HG03159 (cell line): Measurements from ENCODE around the gene TBC1D24.
"Not testable (repeated sequence)": the region's sequence is repeated elsewhere in the genome, so short reads cannot be mapped to it uniquely, and the experiment has no call there.

Experiments used
- ATAC-seq: cut with Tn5 transposase; IDR thresholded peaks from one replicate; pipeline ENCODE4 v1.9.1; 2021; ENCODE audit warnings: mild to moderate bottlenecking, moderate library complexity; ENCODE audit not compliant: unreplicated experiment

Gene TBC1D24

DNA sequence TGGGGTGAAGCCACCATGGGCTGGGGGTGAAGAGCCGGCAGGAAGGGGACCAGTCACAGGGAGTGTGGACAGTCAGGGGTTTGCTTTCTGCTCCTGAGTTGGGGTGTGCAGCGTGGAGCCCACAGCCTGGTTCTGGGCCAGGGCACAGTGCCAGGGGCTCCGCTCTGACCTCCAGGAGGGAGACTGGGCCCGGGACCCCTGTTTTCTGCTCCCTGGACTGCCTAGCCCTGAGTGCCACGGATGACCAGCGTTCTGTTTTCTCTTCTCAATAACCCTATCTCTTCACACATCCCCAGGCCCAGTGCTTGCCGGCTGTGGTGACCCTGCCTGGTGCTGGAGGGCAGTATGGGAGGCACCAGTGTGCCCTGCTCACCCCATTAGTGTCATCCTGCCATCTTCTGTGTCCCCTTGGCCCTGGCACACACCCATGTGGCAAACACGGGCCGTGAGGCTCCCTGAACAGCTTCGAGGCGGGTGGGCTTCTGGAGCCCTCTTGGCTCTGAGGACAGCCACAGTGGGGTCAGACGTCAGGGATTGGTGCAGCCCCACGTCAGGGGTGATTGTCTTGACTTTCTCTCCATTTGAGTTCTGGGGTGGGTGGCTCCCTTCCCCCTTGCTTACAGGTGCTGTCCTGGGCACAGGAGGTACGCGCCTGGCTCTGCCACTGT lies 55.2 kb downstream of the TBC1D24 start:
- ATAC-seq = no peak

DNA sequence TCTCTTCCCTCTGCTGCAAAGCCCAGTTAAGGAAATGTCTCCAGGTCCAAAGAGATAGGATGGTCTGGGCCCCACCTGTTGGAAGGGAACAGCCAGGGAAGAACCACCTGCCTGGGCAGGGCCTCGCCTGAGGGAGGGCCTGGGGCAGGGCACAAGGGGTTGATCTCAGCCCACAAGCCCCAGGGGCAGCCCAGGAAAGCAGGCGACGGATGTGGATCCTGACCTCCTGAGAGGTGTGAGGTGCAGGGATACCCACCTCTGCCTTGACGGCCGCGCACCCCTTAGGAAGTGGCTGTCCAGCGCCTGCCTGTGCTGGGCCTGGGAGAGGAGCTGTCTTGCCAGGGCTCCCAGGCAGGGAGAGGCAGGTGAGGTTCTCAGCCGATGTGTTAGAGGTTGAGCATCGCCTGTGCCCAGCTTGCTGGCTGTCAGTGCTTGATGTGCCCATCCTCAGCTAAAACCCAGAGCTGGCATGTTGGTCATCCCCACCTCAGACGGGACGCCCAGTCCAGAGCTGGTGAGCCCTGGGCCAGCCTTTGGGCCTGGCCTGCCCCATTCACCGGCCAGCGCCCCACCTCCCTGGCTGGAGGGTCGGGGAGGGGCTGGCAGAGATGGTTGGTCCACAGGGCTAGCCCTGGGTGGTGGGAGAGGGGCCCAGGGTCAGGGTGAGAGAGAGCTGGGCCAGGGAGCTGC lies 55.8 kb downstream of the TBC1D24 start:
- ATAC-seq = no peak

DNA sequence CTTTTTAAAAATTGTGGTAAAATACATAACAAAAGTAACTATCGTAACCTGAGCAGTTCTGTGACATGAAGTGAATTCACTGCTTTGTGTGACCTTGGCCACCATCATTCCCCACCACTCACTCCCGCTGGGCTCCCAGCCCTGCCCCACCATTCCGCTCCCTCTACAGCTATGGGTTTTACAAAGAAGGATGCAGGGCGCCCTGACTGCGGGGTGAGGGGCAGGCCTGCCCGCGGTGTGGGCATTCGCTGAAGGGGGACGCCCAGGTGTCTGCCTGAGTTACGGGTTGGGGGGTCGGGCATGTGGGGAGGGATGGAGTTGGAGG lies 56.4 kb downstream of the TBC1D24 start, which contains the start of gene CEMP1:
CEMP1 (minus strand) TSS at position 38 of the 325 bp plus-strand sequence. CDS start 335 bp downstream, outside the sequence.
- peak; percentile 2 for ATAC-seq

DNA sequence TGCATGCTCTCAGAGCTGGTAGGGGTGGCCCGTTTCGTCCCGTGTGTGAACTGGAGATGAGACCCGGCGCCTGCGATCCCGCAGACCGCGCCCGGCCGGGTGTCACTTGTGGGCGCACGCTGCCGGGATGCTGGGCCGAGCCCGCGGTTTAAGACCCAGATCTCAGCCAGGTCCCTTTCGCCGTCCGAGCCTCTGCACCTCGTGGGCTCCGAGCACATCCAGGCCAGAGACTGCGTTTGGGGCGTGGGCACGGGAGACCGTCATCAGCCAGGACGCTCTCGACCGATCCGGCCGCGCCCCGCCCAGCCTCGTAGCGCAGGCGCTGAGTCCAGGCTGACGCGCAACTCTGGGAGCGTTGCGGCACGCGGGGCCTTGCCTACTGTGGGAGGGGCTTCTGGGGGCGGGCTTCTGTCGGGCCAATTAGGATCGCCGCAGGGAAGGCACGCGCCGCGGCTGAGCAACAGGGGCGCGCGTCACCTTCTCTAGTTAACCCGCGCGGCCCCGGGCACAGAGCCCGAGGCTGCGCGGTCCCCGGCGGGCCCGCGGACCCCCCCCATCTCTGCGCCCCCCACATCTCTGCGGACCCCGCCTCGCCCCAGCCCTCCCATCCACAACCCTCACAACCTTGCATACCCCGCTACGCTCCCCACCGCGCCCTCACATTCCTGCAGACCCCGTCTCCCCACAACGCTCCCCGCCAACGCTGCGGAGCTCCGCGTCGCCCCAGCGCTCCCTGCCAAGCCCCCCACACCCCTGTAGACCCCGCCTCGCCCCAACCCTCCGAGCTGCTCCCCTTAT lies 57.0 kb downstream of the TBC1D24 start:
- ATAC-seq = peak; percentile 82

DNA sequence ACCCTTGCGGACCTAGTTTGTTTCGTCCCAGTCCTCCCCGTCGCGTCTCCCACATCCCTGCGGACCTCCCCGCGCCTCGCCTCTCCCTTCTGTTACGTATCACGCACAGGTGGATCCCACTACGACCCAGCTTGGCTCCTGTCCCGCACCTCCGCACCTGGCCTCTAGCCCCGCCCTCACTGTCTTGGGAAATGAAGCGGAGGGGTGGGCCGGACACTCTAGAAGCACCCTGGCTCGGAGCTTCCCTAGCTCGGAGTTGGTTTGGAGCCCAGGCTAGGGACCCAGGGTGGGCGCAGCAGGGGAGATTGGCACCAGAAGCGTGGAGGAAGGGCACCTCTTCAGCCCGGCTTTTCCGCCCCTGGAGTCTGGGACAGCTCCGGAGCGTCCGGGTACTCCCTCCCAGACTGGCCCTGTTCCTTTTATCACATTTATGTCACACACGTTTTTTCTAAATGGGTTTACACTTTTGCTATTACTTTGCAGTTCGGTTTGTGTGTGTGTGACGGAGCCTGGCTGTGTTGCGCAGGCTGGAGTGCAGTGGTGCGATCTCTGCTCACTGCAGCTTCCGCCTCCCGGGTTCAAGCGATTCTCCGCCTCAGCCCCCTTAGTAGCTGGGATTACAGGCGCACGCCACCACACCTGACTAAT lies 57.7 kb downstream of the TBC1D24 start:
- no peak for ATAC-seq

DNA sequence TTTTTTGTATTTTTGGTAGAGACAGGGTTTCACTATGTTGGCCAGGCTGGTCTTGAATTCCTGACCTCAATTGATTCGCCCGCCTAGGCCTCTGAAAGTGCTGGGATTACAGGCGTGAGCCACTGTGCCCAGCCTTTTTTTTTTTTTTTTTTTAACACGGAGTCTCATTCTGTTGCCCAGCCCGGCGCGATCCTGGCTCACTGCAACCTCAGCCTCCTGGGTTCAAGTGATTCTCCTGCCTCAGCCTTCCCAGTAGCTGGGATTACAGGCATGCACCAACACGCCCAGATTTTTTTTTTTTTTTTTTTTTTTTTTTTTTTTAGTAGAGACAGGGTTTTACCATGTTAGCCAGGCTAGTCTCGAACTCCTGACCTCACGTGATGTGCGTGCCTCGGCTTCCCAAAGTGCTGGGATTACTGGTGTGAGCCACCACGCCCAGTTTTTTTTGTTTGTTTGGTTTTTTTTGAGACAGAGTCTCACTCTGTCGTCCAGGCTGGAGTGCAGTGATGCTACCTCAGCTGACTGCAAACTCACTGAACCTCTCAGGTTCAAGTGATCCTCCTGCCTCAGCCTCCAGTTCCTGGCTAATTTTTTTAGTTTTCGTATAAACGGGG lies 58.3 kb downstream of the TBC1D24 start:
- ATAC-seq = not testable (repeated sequence)

DNA sequence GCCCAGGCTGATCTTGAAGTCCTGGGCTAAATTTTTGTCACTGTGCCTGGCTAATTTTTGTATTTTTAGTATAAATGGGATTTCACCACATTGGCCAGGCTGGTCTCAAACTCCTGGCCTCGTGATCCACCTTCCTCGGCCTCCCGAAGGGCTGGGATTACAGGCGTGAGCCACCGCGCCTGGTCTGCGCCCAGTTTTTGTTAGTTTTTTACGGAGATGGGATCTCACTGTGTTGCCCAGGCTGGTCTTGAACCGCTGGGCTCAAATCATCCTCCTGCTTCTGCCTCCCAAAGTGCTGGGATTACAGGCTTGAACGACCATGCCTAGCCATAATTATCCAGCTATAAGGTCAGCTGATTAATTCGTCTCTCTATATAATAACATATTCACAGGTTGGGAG lies 59.0 kb downstream of the TBC1D24 start:
- ATAC-seq = no peak

DNA sequence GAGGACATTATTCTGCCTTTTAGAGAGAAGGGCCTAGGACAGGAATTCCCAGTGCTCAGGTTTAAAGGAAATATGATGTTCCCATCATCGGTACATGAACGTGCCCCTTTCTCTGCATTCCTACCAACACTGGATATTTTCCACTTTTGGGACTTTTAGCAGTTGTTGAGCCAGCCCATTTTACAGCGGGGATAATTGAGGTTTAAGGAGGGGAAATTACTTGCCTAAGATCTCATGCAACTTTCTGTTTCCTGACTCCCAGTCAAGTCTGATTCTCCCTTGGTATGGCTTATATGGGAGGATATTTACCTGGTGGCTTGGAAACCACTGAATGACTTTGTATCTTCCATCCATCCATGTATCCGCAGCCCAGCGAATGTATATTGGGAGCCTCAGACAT lies 59.4 kb downstream of the TBC1D24 start:
- not testable (repeated sequence) for ATAC-seq

DNA sequence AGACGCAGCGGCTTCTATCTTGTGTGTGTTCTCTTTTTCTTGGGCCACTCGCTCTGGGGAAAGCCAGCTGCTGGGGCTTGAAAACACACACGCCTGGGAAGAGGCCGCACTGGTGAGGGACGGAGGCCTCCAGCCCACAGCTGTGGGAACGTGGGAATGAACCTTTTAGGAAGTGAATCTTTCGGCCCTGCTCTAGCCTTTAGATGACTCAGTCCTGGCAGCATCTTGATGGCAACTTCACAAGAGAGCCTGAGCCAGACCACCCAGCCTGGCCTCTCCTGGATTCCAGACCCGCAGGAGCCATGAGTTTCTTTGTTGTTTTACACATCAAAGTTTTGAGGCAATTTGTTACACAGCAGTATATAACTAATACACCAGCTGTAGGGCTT lies 60.7 kb downstream of the TBC1D24 start:
- no peak for ATAC-seq

DNA sequence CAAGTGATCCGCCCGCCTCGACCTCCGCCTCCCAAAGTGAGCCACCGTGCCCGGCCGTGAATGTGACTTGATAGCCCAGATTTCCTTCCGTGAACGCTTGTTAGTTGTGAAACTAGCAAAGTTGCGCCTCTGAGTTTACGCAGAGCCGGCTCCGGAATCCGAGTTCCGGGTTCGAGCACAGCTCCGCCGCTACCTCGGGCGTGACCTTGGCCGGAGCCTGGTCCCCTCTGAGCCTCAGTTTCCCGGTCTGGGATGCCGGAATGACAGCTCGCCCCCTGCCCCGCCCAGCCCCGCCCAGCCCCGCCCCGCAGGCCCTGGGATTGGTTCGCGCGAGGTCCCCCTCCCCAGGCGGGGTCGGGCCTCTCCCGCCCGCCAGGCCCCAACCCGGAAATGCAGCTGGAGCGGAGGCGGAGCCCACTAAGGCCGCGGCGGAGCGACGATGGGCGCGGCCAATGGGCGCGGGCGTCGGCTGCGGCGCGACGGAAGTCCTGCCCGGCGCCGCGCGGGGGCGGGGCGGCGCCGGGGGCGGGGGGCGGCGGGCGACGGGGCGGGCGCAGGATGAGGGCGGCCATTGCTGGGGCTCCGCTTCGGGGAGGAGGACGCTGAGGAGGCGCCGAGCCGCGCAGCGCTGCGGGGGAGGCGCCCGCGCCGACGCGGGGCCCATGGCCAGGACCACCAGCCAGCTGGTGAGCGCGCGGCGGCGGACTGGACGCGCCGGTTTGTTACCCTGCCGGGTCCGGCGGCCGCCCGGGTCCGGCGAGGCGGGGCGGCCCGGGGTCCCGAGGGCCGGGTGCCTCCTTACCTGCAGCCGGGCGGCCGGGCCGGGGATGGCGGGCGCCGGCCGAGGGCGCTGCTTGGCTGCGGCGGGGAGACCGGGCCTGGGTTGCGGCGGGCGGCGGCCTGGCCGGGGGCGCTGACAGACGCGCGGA lies 62.8 kb downstream of the TBC1D24 start, which contains the start of gene PDPK1:
PDPK1 (plus strand) TSS at position 571 of the 929 bp plus-strand sequence; CDS start at position 663, 92 bp downstream.
- peak; percentile 78 for ATAC-seq

DNA sequence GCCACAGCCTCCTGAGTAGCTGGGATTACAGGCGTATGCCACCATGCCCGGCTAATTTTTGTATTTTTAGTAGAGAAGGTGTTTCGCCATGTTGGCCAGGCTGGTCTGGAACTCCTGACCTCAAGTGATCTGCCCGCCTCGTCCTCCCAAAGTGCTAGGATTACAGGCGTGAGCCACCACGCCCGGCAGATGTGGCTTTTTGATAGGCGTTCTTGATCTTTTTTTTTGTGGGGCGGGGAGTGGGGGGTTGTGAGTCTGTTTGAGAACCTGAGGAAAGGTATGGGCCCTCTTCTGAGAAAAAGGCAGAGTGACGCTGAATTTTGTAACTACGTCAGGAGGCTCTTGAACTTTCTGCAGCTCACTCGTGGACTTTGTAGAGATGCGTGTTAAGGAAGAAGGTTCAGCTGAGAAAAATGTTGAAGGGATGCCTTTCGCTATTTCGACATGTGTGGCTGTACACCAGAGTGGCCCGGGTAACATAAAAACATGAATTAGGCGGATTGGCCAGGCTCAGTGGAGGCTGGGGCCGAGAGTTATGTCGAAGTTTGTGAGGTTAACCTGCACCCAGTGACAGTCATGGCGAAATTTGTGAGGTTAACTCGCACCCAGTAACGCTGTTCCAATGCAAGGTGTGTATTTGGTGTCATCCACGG lies 64.4 kb downstream of the TBC1D24 start:
- not testable (repeated sequence) for ATAC-seq

DNA sequence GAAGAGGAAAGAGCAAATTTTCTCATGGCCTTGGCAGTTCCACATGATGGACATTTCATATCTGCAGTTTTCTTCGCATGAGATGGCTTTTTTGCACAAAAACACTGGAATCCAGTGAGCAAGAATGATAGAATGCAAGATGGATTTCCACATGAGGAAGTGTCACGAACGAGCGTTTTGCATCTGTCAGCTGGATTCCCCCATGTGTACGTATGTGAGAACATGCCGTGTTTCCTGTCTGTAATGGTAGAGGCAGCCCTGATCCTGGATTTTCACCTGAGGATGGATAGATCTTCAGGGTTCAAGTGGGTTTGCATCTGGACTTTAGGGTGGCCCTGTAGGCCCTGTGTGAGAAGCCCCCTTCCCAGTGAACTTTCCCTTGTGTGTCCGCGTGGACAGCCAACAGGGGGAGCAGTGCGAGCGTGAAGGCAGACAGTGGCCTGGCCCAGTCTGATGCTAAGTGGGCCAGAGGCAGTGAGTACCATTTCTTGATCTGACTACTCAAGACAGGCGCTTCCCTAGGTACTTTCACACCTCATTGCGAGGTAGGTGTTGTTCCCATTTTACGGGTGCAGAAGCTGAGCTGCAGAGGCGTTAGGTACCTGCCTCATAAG lies 65.0 kb downstream of the TBC1D24 start:
- ATAC-seq = not testable (repeated sequence)

DNA sequence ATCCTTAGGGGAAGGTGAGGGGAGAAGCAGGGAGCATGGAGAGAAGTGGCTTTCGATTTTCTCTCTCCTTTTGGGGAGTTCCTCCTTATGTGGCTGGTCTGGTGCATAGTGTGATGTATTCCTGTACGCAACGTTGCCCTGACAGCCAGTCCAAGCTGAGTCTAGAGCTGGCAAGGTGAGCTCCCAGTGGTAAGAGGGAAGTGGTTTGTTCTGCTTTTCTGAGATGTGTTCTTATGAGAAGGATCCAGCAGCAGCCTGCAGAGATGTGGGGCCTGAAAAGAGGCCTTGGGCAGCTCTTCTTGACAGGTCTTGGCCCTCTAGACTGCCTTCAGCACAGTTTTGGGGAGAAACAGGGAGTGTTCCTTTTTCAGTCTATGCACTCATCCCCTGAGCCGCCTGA lies 66.0 kb downstream of the TBC1D24 start:
- not testable (repeated sequence) for ATAC-seq

DNA sequence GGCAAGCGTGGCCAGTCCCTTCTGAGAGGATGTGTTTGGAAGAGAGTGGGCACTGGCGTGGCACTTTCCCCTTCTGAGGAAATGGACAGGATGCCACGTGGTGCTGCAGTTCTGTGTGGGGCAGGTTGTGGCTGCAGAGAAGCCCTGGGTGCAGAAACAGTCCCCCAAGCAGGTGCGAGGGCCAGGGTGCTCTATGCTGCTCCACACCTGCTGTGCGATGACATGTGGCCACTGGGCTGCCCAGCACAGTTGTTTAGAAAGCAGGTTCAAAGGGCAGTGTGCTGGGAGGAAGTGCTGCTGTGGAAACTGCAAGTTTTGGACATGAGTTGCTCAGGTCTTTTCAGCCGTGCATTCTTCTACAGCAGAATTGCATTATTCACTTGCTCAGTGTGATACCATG lies 66.5 kb downstream of the TBC1D24 start:
- not testable (repeated sequence) for ATAC-seq

DNA sequence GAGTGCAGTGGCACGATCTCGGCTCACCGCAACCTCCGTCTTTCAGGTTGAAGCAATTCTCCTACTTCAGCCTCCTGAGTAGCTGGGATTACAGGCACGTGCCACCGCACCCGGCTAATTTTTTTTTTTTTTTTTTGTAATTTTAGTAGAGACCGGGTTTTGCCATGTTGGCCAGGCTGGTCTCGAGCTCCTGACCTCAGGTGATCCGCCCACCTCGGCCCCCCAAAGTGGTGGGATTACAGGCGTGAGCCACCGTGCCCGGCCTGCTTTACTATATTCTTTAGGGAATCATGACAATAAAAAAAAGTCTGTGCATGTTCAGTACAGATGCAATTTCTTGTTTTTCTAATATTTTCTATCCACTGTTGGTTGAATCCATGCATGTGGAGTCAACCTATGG lies 68.8 kb downstream of the TBC1D24 start:
- not testable (repeated sequence) for ATAC-seq

DNA sequence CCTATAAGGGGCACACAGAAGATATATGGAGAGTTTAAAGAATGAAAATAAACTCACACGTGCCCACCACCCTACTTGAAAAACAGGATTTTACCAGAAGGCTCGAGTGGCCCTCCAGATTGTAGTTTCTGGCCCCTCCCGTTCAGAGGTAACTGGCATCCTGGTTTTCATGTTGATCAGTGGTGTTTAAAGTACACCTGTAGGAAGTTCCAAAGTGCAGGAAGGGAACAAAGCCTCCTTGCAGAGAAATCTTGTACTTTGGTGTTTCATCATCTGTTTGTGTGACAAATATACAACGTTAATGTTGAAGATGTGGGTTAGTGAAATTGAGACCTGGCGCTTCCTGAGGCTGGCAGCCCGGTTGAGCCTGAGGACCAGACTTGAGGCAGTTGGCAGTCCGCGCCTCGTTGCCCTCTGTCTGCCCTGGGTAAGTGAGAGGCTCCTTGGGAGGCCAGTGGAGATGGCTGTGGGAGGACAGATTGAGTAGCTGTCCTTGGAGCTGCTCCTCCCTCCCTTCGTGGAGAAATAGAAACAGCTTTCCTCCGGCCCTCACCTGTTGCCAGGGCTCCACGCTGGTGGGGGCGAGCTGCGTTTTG lies 75.5 kb downstream of the TBC1D24 start:
- ATAC-seq = not testable (repeated sequence)

DNA sequence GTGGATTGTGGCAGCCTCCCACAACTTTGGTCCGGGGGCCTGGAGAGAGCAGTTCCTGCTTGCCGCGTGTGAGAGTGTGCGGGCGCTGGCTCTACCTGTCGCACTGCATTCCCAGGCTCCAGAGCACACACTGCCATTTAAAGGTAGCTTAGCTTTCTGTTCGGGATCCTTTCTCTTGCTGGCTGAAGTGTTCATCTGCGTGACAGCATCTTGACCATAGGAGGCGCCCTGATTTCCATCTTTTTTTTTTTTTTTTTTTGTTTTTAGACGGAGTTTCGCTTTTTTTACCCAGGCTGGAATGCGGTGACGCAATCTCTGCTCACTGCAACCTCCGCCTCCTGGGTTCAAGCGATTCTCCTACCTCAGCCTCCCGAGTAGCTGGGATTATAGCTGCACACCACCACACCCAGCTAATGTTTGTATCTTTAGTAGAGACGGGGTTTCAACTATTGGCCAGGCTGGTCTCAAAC lies 76.5 kb downstream of the TBC1D24 start:
- not testable (repeated sequence) for ATAC-seq
